ENCODE measurements around the gene OSER1. TPM values are rescaled to one million over a fixed set of nuclear protein-coding genes. Genes with fewer than 3 reads are reported as not detected.

Gene OSER1
- total RNA-seq, 2 experiments from 2014 or later, result 172 TPM

GRCh38 chr20:44153636-44154043, 56.9 kb downstream of the OSER1 start:
- Histone ChIP-seq H3K27ac (ENCODE audit: low read depth in 1 of 2, low read length in 2 of 2) (peak overlapping the region; percentile 36 to 73), H3K27me3 (ENCODE audit: control insufficient read depth in 1 of 2, insufficient read depth in 2 of 2, low read length in 2 of 2) (peaks cover 1 to 8% of the 10 kb centered on the region in 2 experiments), H3K4me3 (ENCODE audit: low read length) (no peak overlapping the region), H3K36me3 (ENCODE audit: insufficient read depth, low read length) (no peaks in the 10 kb centered on the region), H3K9me3 (ENCODE audit: control insufficient read depth in 1 of 2, insufficient read depth in 1 of 2, low read length in 2 of 2) (peaks cover 0 to 3% of the 10 kb centered on the region in 2 experiments), H3K4me1 (ENCODE audit: insufficient read depth, low read length) (peaks cover 16% of the 10 kb centered on the region)
- peak overlapping the region; percentile 83 for H3K27ac Mint-ChIP-seq
- peaks cover 15% of the 10 kb centered on the region for H3K4me1 Mint-ChIP-seq (ENCODE audit: low read depth)
- H3K27me3 Mint-ChIP-seq, result peaks cover 22% of the 10 kb centered on the region
- no peak for TF ChIP-seq CTCF (IDR thresholded peaks at IDR 0.05)
- H3K4me3 Mint-ChIP-seq, result peak overlapping the region; percentile 35
- DNase-seq, result peak in 12 of 14 experiments; percentile 5 to 82 (median 32)
- POLR2A ChIA-PET, result interaction anchor here (1.7 kb wide), 1 partner anchor 23 kb away, joined by 6 read pairs; no protein-coding TSS in a partner anchor
- CTCF ChIA-PET, result interaction anchor here (0.9 kb wide), 1 partner anchor 36 kb away, joined by 3 read pairs; no protein-coding TSS in a partner anchor
- H3K9me3 Mint-ChIP-seq, result no peaks in the 10 kb centered on the region
- H3K36me3 Mint-ChIP-seq (ENCODE audit: low read depth), result no peaks in the 10 kb centered on the region
- intact Hi-C loops (cut with DNase I, micrococcal nuclease), result loop anchor here in 1 of 2 experiments (5.0 kb wide), 1 partner anchor 34 kb away; the partner anchor contains the start of gene JPH2
- peak; percentile 93 for ATAC-seq (ENCODE audit: poor library complexity)

DNA sequence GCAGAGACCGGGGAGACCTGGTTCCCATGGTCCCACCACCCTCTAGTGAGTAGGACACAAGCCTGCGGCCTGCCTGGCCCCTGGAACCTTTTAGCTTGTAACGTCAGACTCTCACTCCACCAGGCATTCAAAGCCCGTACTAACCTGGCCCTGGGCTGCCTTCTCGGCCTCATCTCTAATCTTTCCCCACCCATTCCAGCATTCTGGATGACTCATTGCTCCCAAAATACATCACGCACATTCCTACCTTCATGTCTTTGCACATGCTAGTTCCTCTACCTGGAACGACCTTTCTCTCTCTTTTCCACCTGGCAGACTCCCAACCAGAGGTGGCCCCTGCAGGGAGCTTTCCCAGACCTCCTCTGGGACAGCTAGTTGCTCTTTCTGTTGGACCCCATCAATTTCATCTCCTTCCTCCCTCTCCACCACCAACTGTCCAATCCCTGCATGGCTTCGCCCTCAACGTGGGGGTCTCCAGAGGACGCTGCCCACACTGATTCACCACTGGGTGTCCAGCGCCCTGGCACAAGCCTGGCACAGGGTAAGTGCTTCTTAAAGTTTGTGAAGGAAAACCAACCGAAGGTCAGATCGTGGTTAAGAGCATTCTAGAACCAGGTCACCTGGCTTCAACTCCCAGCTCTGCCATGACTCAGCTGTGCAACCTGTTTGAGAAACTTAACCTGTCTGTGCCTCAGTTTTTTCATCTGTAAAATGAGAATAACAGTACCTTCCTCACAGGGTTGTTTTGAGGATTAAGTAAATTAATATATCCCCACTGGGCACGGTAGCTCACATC, 58.8 kb downstream of the OSER1 start:
- Histone ChIP-seq H3K4me3 (ENCODE audit: low read length) (no peak overlapping the region), H3K27ac (ENCODE audit: low read depth in 1 of 2, low read length in 2 of 2) (no peak overlapping the region), H3K4me1 (ENCODE audit: insufficient read depth, low read length) (peaks cover 16% of the 10 kb centered on the region), H3K27me3 (ENCODE audit: control insufficient read depth in 1 of 2, insufficient read depth in 2 of 2, low read length in 2 of 2) (no peaks in the 10 kb centered on the region), H3K36me3 (ENCODE audit: insufficient read depth, low read length) (no peaks in the 10 kb centered on the region), H3K9me3 (ENCODE audit: control insufficient read depth in 1 of 2, insufficient read depth in 1 of 2, low read length in 2 of 2) (peaks cover 0 to 5% of the 10 kb centered on the region in 2 experiments)
- POLR2A ChIA-PET, result no interaction called here
- no peak overlapping the region for H3K4me3 Mint-ChIP-seq
- DNase-seq (no peak), ATAC-seq (ENCODE audit: poor library complexity) (no peak)
- no peaks in the 10 kb centered on the region for H3K9me3 Mint-ChIP-seq
- TF ChIP-seq CTCF (IDR thresholded peaks at IDR 0.05), result no peak
- no peaks in the 10 kb centered on the region for H3K36me3 Mint-ChIP-seq (ENCODE audit: low read depth)
- no peak overlapping the region for H3K27ac Mint-ChIP-seq
- CTCF ChIA-PET, result no interaction called here
- intact Hi-C loops (cut with DNase I, micrococcal nuclease), result loop anchor here in 1 of 2 experiments (5.0 kb wide), 1 partner anchor 35 kb away; the partner anchor contains the start of gene JPH2
- peaks cover 4% of the 10 kb centered on the region for H3K27me3 Mint-ChIP-seq
- H3K4me1 Mint-ChIP-seq (ENCODE audit: low read depth), result peaks cover 15% of the 10 kb centered on the region

GRCh38 chr20:44146272-44146671, 64.3 kb downstream of the OSER1 start:
- H3K9me3 Mint-ChIP-seq, result no peaks in the 10 kb centered on the region
- no peak for TF ChIP-seq CTCF (IDR thresholded peaks at IDR 0.05)
- ATAC-seq (ENCODE audit: poor library complexity), result no peak
- Histone ChIP-seq H3K4me3 (ENCODE audit: low read length) (no peak overlapping the region), H3K9me3 (ENCODE audit: control insufficient read depth in 1 of 2, insufficient read depth in 1 of 2, low read length in 2 of 2) (peaks cover 0 to 5% of the 10 kb centered on the region in 2 experiments), H3K27me3 (ENCODE audit: control insufficient read depth in 1 of 2, insufficient read depth in 2 of 2, low read length in 2 of 2) (no peaks in the 10 kb centered on the region), H3K27ac (ENCODE audit: low read depth in 1 of 2, low read length in 2 of 2) (no peak overlapping the region), H3K4me1 (ENCODE audit: insufficient read depth, low read length) (no peaks in the 10 kb centered on the region), H3K36me3 (ENCODE audit: insufficient read depth, low read length) (no peaks in the 10 kb centered on the region)
- no peak for DNase-seq
- ChIA-PET POLR2A (no interaction called here), CTCF (no interaction called here)
- intact Hi-C loops (cut with DNase I, micrococcal nuclease), result no loop called here
- H3K27me3 Mint-ChIP-seq, result peaks cover 16% of the 10 kb centered on the region
- no peak overlapping the region for H3K4me3 Mint-ChIP-seq
- no peak overlapping the region for H3K27ac Mint-ChIP-seq
- H3K36me3 Mint-ChIP-seq (ENCODE audit: low read depth), result no peaks in the 10 kb centered on the region
- H3K4me1 Mint-ChIP-seq (ENCODE audit: low read depth), result no peaks in the 10 kb centered on the region

Other genes with a start within 250 kb of the OSER1 start
- not detected for gene JPH2, start 23.6 kb downstream of the OSER1 start, total RNA-seq
- gene GDAP1L1, start 36.5 kb upstream of the OSER1 start, total RNA-seq, result not detected
- gene FITM2, start 100.4 kb upstream of the OSER1 start, total RNA-seq, result 1 to 10 TPM; 3.2 to 3.4 TPM
- not detected for gene R3HDML, start 126.3 kb upstream of the OSER1 start, total RNA-seq
- gene HNF4A, start 144.9 kb upstream of the OSER1 start, total RNA-seq, result not detected